CD4-positive, alpha-beta T cell treated with Interferon gamma for 1 hour (primary cell): ENCODE results near the gene ELP5.

Experiments
- DNase-seq: peaks from one replicate; pipeline ENCODE4 v3.0.0-alpha.2; 2020

ELP5 gene

GRCh38 chr17:7258731-7259554 lies 6.9 kb downstream of the ELP5 start:
- DNase-seq, result no peak

GRCh38 chr17:7259555-7259889 lies 7.5 kb downstream of the ELP5 start:
- no peak for DNase-seq

DNA sequence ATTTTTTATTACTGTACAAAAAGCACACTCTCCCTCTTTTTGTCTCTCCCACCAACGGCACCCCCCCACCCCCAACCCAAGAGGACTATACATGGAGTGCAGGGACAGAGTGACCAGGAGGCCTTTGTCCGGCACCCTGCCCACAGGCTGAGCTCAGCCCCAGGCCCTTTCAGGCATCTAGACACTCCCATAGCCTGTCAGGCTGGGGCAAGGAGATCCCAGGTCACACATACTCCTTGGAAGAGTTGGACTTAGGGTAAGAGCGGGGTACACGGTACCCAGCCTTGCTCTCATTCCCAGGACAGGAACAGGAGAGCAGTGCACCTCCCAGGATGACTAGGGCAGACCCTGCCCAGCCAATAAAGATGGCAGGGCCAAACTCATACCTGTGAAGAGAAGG lies 8.1 kb downstream of the ELP5 start:
- no peak for DNase-seq

DNA sequence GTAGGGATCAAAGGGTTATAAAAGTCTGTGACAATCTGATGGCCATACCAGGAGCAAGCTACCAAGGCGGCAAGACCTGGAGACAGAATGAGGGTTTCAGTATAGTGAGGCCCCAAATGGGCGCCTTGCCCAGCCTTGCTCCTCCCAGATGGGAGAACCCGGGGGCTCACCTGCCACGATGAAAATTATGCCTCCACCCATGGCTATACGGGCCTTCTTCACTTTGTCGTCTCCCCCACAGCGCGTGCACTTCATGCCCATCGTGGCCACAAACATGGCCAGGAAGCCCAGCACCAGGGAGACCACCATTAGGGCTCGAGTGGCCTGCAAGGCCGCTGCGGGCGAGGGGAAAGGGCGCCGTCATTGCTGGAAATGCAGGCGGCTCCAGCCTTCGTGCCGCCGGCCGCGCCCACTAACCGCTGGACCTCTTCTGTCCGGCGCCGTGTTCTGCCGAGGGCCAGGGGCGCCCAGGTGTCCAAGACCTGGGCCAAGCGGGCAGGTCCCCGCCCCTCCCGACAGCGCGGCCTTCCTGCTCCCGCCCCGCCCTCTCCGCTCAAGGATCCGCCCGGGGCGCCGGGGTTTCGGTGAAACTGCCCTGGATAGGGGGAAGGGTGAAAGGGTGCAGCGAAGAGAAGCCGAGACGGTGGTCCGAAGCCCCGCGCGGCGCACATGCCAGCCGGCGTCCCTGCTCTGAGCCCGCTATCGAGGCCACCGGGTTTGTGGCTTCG lies 8.8 kb downstream of the ELP5 start:
- no peak for DNase-seq

DNA sequence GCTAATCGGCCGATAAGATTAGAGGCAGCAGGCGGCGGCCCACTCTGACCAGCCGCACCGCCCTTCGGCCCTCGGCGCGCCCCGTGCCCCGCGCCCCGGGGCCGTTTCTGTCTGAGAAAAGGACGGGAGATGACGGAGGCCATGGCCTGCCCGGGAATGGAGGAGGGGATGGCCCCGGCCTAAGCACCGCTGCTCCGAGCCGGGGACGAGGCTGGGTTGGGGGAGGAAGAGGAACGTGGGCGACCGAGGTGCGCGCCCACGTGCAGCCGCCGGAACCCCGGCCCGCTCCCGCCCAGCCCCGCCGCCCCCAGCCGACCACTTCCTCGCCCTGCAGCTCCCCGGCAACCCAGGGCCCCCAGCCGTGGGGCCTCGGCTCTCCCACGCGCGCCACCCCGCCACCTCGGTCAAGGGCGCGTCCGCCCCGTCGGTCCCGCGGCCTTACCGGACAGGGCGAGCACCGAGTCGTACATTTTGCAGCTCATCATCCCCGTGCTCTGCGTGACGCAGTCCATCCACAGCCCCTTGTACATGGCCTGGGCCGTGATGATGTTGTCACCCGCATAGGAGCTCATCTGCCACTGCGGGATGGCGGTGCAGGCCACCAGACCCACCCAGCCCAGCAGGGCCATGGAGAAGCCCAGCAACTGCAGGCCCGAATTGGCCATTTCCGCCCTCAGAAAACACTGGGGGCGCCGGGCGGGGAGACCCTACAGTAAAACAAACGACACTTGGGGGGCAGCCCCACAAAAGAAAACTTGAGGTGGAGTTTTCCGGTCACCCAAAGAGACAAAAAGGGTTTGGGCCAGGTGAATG lies 9.6 kb downstream of the ELP5 start:
- DNase-seq, result no peak

- DNase-seq, result peak; percentile 16
Measured at GRCh38 chr17:7262192-7262934, 10.3 kb downstream of the ELP5 start, which contains the start of gene CLDN7. CLDN7 (minus strand) TSS chr17:7262478; CDS start chr17:7262043, 435 bp downstream.

- DNase-seq, result no peak
Measured at GRCh38 chr17:7262935-7263800, 11.2 kb downstream of the ELP5 start.

DNA sequence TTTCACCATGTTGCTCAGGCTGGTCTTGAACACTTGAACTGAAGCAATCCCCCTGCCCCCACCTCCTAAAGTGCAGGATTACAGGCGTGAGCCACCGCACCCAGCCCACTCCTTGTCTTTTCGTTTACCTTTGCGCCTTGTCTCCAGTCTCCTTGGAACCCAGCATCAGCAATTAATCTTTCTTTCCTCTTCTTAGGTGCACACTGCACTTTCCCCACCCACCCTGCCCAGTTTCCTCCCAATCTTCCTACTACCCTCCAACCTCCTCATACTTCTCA lies 11.7 kb downstream of the ELP5 start:
- DNase-seq, result no peak

DNA sequence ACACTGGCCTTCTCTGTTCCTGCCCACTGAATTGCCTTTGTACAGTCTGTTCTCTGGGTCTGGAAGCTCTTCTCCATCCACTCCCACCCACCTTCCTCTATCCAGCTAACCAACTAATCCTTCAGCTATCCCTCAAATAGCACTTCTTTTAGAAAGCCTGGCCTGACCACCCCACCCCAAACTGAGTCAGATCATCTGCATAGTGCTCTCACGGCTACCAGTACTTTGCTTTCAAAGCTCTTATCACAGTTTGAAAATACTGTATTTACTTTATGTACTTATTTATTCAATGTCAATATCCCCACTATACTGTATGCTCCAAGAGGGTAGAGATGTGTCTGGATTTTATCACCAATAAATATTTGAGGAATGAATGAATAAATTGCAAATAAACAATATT lies 14.8 kb downstream of the ELP5 start:
- no peak for DNase-seq

DNA sequence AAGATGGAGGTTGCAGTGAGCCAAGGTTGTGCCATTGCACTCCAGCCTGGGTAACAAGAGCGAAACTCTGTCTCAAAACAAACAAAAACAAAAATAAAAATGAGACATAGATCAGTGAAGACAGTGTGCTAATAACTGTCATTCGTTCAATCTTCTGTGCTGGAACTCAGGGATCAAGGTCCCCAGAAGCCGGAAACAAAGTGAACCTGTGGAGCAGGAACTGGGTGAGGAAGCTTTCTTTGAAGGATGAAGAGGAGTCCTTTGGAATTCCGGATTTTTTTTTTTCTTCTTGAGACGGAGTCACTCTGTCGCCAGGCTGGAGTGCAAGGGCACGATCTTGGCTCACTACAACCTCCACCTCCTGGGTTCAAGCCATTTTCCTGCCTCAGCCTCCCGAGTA lies 27.4 kb downstream of the ELP5 start:
- DNase-seq, result no peak

- DNase-seq, result peak; percentile 76
Measured at GRCh38 chr17:7280519-7281073, 28.6 kb downstream of the ELP5 start.

GRCh38 chr17:7281074-7281952 lies 29.3 kb downstream of the ELP5 start, which contains the start of gene SLC2A4:
SLC2A4 (plus strand) TSS chr17:7281718; CDS start chr17:7281935, 217 bp downstream.
- DNase-seq, result peak; percentile 89

- no peak for DNase-seq
Measured at GRCh38 chr17:7281953-7282751, 30.1 kb downstream of the ELP5 start.

DNA sequence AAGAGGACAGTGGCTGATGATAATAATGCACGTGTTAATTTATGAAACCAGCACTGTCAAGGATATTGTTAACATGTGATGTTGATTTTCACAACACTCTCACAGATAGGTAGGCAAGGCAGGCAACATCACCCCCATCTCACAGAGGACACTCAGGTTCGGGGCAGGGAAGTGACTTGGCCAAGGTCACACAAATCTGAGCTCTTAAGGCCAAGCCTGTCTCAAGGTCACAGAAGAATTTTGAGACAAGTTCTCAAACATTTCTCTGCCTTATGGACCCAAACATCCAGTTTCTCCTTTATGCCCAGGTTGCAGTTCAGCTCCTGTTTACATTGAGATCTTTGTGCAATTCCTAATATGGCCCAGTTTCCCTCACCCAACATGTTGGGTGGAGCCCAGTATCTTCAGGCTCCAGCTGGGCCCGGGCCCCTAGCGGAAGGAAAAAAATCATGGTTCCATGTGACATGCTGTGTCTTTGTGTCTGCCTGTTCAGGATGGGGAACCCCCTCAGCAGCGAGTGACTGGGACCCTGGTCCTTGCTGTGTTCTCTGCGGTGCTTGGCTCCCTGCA lies 30.8 kb downstream of the ELP5 start:
- no peak for DNase-seq

DNA sequence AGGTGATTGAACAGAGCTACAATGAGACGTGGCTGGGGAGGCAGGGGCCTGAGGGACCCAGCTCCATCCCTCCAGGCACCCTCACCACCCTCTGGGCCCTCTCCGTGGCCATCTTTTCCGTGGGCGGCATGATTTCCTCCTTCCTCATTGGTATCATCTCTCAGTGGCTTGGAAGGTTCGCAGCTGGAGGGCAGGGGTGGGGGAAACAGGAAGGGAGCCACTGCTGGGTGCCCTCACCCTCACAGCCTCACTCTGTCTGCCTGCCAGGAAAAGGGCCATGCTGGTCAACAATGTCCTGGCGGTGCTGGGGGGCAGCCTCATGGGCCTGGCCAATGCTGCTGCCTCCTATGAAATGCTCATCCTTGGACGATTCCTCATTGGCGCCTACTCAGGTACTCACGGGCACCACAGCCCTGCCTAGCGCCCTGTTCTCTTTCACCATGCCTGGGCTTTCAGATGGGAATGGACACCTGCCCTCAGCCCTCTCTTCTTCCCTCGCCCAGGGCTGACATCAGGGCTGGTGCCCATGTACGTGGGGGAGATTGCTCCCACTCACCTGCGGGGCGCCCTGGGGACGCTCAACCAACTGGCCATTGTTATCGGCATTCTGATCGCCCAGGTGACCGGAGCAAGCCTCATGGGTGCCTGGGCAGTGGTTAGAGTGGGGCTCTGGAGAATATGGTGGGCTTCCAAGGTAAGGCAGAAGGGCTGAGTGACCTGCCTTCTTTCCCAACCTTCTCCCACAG lies 31.6 kb downstream of the ELP5 start:
- DNase-seq, result no peak

- DNase-seq, result no peak
Measured at GRCh38 chr17:7284911-7285310, 32.9 kb downstream of the ELP5 start.

GRCh38 chr17:7285679-7286078 lies 33.7 kb downstream of the ELP5 start:
- no peak for DNase-seq

DNA sequence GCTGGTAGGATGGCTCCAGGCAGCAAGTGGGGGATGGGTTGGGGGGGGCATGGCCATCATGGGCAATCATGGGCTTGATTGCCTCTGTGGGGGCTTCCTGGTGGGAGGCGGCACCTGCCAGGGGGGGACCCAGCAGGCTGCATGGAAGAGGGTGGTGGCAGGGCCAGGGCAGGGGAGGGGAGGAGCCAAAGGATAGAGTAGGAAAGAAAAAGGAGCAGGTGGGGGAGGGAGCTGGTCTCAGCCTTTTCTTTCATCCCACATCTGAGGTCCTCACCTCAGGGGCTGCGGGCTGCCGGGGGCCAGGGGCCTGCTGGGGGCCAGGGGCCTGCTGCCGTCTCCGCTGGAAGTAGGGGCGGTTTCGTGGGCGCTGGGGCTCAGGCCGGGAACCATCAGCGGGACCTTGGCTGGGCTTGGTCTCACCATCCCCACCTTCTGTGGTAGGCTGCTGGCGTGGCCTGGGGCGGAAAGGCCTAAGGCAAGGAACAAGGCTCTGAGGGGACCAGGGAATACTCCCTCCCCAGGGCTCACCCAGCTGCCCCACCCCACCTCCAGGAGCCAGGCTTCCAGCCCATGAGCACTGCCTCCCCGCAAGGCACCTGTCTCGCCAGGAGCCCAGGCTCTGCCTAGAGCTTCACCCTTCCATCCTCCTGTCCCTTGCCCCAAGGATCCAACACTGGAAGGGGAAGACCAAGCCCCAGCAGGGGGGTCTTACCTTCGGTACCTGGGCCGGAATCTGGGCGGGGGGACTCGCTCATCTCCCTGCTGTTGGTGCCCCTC lies 37.4 kb downstream of the ELP5 start:
- no peak for DNase-seq
